Glomerular visceral epithelial cell (primary cell): ENCODE data around the gene SDHAF1.
"Not testable (repeated sequence)": the region's sequence is repeated elsewhere in the genome, so short reads cannot be mapped to it uniquely, and the experiment has no call there.

Experiments
- DNase-seq: peaks from one replicate; pipeline ENCODE4 v3.0.0-alpha.2; 2016; ENCODE audit errors: extremely low spot score

Gene SDHAF1

GRCh38 chr19:35995048-35995993 lies at the start of gene SDHAF1:
Gene SDHAF1, plus strand, starts transcription at chr19:35995188. Its CDS starts 87 bp downstream, at chr19:35995275.
- peak; percentile 93 for DNase-seq

- DNase-seq = no peak
Measured at GRCh38 chr19:35946203-35946602, 48.8 kb upstream of the SDHAF1 start.

GRCh38 chr19:35949131-35949530 lies 45.9 kb upstream of the SDHAF1 start:
- DNase-seq = no peak

- DNase-seq = no peak
Measured at GRCh38 chr19:35955881-35956634, 38.9 kb upstream of the SDHAF1 start.

- not testable (repeated sequence) for DNase-seq
Measured at GRCh38 chr19:35957411-35957810, 37.6 kb upstream of the SDHAF1 start.

- no peak for DNase-seq
Measured at GRCh38 chr19:35958660-35959039, 36.3 kb upstream of the SDHAF1 start.

- no peak for DNase-seq
Measured at GRCh38 chr19:35959040-35959967, 35.7 kb upstream of the SDHAF1 start.

- DNase-seq = no peak
Measured at GRCh38 chr19:35959968-35960320, 35.0 kb upstream of the SDHAF1 start.

- no peak for DNase-seq
Measured at GRCh38 chr19:35960432-35960972, 34.5 kb upstream of the SDHAF1 start.

- no peak for DNase-seq
Measured at GRCh38 chr19:35963514-35963913, 31.5 kb upstream of the SDHAF1 start.

GRCh38 chr19:35966771-35967170 lies 28.2 kb upstream of the SDHAF1 start:
- no peak for DNase-seq

- DNase-seq = no peak
Measured at GRCh38 chr19:35973487-35973886, 21.5 kb upstream of the SDHAF1 start.

GRCh38 chr19:35975608-35976214 lies 19.3 kb upstream of the SDHAF1 start:
- no peak for DNase-seq

GRCh38 chr19:35977446-35978222 lies 17.4 kb upstream of the SDHAF1 start:
- no peak for DNase-seq

- DNase-seq = no peak
Measured at GRCh38 chr19:35978271-35978670, 16.7 kb upstream of the SDHAF1 start.

- DNase-seq = no peak
Measured at GRCh38 chr19:35978832-35979365, 16.1 kb upstream of the SDHAF1 start.

GRCh38 chr19:35980997-35981396 lies 14.0 kb upstream of the SDHAF1 start:
- DNase-seq = not testable (repeated sequence)

- no peak for DNase-seq
Measured at GRCh38 chr19:35983177-35983576, 11.8 kb upstream of the SDHAF1 start.

GRCh38 chr19:35986111-35986510 lies 8.9 kb upstream of the SDHAF1 start:
- DNase-seq = no peak
